ENCODE measurements around the gene RUFY4. TPM values are rescaled to one million over a fixed set of nuclear protein-coding genes. Genes with fewer than 3 reads are reported as not detected.

RUFY4 gene
- total RNA-seq, 3 donors from 2014 or later: not detected

DNA sequence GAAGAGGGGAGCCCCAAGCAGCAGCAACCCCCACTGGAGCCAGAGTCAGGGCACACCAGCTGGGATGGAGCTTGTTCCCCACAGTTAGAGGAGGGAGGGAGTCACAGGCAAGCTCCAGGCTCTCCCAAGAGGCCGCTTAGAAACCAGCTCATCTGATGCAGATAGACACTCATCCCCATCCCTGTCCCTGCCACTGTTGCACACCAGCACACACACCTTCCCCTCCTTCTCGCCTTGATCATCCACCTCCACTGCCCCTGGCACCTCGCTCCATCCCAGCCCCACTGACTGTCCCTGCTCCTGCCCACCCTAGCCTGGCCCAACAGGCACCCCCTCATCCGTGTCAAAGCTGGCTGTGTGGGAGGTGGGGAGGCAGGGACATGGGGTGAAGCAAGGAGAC is 1.5 kb upstream of the RUFY4 start:
- Histone ChIP-seq H3K4me3 (no peak overlapping the region), H3K4me1 (ENCODE audit: low read depth) (peaks cover 2% of the 10 kb centered on the region), H3K36me3 (ENCODE audit: low read depth) (no peaks in the 10 kb centered on the region), H3K9me3 (no peaks in the 10 kb centered on the region)
- intact Hi-C loops (cut with DNase I, micrococcal nuclease): no loop called here
- ATAC-seq (no peak), DNase-seq (no peak)
- TF ChIP-seq, protein P1, sequence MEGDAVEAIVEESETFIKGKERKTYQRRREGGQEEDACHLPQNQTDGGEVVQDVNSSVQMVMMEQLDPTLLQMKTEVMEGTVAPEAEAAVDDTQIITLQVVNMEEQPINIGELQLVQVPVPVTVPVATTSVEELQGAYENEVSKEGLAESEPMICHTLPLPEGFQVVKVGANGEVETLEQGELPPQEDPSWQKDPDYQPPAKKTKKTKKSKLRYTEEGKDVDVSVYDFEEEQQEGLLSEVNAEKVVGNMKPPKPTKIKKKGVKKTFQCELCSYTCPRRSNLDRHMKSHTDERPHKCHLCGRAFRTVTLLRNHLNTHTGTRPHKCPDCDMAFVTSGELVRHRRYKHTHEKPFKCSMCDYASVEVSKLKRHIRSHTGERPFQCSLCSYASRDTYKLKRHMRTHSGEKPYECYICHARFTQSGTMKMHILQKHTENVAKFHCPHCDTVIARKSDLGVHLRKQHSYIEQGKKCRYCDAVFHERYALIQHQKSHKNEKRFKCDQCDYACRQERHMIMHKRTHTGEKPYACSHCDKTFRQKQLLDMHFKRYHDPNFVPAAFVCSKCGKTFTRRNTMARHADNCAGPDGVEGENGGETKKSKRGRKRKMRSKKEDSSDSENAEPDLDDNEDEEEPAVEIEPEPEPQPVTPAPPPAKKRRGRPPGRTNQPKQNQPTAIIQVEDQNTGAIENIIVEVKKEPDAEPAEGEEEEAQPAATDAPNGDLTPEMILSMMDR (IDR thresholded peaks at IDR 0.05): no peak

DNA sequence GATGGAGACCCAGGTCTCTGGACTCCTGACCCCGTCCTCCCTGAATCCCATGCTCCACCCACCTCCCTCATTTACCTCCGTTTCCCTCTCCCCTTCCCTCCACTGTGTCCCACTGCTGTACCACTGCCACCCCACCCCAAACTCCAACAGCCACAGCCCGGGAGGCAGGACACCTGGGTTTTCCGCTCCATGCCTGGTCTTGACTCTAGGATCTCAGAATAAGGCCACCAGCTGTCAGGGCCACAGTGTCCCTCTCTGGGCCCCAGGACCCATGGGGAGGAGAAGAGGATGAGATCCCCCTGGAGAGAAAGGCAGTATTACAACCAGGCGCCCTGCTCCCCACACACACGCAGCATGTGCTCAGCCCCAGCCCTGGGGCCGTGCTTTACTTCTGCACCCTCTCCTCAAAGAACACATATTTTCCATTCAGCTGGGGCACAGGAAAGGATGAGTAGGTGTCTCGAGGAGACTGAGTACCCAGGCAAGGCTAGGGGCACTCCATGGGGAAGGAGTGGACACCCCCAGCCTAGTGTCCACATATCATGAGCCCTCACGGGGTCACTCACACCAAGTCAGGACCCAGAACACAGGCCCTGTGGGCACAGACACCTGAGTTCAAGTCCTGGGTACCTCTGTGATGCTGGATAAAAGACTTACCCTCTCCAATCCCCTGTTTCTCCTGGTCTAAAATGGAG is 700 bp downstream of the RUFY4 start:
- H3K36me3 ChIP-seq (ENCODE audit: low read depth): no peaks in the 10 kb centered on the region
- H3K9me3 ChIP-seq: no peaks in the 10 kb centered on the region
- peaks cover 2% of the 10 kb centered on the region for H3K4me1 ChIP-seq (ENCODE audit: low read depth)
- intact Hi-C loops (cut with DNase I, micrococcal nuclease): no loop called here
- no peak for DNase-seq
- TF ChIP-seq, protein P1 (IDR thresholded peaks at IDR 0.05): no peak
- ATAC-seq: no peak
- no peak overlapping the region for H3K4me3 ChIP-seq

DNA sequence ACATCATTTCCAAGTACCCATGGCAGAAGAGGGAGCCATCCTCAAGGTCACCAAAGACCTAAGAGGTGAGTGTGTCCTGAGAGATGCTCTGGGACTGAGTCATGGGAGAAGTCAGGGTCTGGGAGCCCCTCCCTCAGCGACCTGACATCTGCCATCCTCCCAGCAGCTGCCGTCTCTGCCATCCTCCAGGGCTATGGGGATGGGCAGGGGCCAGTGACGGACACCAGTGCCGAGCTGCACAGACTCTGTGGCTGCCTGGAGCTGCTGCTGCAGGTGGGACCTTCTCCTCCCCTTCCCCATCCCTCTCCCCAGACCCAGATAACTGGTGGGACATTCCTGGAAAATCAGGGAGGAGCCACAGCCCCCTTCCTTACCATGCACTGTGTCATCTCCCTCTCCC is 1.5 kb downstream of the RUFY4 start:
- DNase-seq (no peak), ATAC-seq (no peak)
- H3K9me3 ChIP-seq: no peaks in the 10 kb centered on the region
- TF ChIP-seq, protein P1 (IDR thresholded peaks at IDR 0.05): no peak
- peaks cover 2% of the 10 kb centered on the region for H3K4me1 ChIP-seq (ENCODE audit: low read depth)
- intact Hi-C loops (cut with DNase I, micrococcal nuclease): no loop called here
- no peak overlapping the region for H3K4me3 ChIP-seq
- H3K36me3 ChIP-seq (ENCODE audit: low read depth): no peaks in the 10 kb centered on the region

DNA sequence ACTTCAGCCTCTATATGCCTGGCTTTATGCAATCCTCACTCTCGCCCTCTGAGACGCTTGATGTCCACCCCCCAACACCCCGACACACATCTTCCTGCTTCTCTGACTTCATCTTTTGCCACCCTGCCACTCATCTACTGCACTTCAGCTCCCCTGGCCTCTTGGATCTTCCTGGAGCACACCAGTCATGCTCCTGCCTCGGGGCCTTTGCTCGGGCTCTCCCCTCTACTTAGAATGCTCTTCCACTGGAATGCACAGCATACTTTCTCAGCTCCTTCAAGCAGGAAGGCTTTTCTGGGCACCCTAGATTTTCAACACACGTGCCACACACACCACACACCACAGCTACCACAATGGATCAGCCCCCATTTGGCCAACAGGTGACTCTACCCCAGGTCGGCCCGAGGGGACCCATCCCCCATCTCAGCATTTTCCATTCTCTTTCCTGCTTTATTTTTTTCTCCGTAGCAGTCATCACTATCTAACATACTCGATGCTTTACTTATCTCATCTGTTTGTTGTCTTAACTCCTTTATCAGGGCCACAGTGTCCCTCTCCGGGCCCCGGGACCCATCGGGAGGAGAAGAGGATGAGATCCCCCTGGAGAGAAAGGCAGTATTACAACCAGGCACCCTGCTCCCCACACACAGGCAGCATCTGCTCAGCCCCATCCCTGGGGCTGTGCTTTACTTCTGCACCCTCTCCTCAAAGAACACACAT is 2.3 kb downstream of the RUFY4 start:
- no peak for DNase-seq
- Histone ChIP-seq H3K4me3 (no peak overlapping the region), H3K9me3 (no peaks in the 10 kb centered on the region), H3K36me3 (ENCODE audit: low read depth) (no peaks in the 10 kb centered on the region), H3K4me1 (ENCODE audit: low read depth) (peaks cover 2% of the 10 kb centered on the region)
- no peak for ATAC-seq
- intact Hi-C loops (cut with DNase I, micrococcal nuclease): no loop called here
- TF ChIP-seq, protein P1 (IDR thresholded peaks at IDR 0.05): no peak

DNA sequence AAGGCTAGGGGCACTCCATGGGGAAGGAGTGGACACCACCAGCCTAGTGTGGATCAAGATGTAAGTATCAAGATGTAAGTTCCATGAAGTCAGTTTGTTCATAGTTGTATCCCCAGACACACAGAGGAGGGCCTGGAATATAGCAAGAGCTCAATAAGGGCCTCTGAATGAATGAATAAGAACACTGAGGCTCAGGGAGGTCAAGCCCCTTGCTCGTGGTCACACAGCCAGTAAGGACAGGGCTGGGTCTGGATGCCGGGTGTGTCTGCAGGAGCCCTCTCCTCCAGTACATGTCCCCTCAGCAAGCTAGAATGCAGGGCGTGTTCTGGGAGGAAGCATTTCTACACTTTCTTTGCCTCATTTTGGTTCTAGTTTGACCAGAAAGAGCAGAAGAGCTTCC is 2.9 kb downstream of the RUFY4 start:
- H3K9me3 ChIP-seq: no peaks in the 10 kb centered on the region
- ATAC-seq: no peak
- TF ChIP-seq, protein P1 (IDR thresholded peaks at IDR 0.05): no peak
- intact Hi-C loops (cut with DNase I, micrococcal nuclease): no loop called here
- no peaks in the 10 kb centered on the region for H3K36me3 ChIP-seq (ENCODE audit: low read depth)
- no peak overlapping the region for H3K4me3 ChIP-seq
- no peak for DNase-seq
- H3K4me1 ChIP-seq (ENCODE audit: low read depth): peaks cover 2% of the 10 kb centered on the region
